Embryonic facial prominence (tissue), 1 donor: Measurements from ENCODE around the gene SKP1.

Experiments
- DNase-seq: peaks from one replicate; pipeline ENCODE4 v3.0.0-alpha.2; 2016; ENCODE audit errors: extremely low spot score

Gene SKP1

DNA sequence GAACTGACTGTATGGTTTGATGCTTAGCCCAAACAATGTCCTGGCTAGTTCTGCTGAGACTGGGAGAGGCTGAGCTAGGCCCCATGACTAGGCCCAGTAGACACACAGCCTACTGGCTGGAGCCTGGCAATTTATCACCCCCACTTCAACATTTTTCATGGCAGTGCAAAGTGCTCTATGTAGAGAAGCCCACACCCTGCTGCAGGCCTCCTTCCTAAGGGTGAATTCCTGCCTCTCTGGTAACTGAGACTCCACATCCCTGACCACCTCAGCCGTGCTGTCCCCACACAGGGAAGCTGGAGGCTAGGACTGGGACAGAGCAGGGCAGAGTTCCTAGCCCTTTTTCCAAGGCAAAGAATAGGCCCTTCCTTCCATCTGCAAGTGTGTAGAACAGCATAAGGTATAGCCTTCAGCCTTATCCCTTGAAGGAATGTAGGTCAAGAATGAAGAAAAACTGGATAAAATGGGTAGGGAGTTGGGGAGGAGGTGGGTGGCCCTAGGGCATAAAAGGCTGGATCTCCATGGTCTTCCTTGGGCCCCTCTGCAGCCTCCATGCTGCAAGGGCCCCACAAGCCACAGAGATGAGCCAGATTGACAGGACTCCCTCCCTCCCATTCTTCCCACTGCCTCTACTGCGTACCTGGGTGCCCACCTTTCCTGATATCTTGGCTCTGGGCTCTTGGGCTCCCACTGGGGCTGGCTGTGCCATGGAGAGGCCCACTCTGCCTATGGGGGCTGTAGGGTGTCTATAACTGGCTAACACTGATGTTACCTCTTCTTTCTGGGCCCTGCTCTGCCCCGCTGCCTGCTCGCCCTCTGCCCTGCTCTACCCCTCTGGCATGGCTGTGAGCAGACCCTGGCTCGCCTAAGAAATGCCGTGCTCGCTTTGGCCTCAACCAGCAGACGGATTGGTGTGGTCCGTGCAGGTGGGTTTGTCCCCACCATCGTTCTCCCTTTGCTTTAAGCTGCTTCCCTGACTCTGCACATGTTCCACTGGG is 32.5 kb downstream of the SKP1 start:
- DNase-seq, result no peak

DNA sequence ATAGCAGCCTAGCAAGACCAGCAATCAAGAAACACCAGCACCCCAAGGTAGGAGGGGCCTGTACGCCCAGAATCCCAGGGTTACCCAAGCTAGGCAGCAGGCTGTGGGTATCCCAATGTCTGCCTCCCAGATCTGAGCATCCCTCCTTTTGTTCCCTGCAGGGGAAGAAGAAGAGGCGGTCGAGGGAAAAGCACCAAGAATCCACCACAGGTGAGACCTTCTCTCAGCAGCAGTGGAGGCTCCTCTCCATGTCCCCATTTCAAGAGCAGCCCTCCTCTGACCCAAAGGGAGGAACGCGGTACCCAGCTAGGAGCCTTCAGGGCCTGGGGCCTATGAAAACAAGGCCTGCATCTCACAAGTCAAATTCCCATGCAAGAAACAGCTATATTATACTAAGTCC is 33.3 kb downstream of the SKP1 start:
- no peak for DNase-seq

DNA sequence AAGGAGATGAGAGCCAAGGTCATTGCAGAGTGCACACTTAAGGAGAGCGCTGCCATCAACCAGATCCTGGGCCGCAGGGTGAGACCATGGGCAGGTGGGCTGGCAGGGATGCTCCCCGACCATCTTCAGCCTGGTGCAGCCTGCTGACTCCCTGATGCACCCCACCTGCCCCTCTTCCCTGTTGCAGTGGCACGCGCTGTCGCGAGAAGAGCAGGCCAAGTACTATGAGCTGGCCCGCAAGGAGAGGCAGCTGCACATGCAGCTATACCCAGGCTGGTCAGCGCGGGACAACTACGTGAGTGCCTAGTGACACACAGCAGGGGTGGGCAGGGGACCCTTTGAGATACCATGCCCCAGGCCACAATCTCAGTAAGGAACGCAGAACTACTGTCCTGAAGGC is 33.9 kb downstream of the SKP1 start:
- DNase-seq, result no peak

DNA sequence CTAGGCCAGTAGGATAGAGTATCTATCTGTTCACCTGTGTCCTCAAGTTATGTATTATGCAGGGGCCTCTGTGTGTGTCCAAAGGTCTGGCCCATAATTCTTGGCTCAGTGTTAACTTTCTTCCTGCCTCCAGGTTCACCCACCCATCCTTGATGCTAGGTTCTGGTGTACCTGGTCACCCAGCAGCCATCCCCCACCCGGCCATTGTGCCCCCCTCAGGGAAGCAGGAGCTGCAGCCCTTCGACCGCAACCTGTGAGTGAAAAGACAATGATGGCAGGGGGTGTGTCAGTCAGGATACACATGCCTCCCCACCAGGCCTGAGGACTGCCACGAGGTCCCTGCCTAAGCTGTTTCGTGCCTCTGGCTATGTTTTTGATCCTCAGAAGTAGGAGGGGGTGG is 34.7 kb downstream of the SKP1 start:
- DNase-seq, result no peak

DNA sequence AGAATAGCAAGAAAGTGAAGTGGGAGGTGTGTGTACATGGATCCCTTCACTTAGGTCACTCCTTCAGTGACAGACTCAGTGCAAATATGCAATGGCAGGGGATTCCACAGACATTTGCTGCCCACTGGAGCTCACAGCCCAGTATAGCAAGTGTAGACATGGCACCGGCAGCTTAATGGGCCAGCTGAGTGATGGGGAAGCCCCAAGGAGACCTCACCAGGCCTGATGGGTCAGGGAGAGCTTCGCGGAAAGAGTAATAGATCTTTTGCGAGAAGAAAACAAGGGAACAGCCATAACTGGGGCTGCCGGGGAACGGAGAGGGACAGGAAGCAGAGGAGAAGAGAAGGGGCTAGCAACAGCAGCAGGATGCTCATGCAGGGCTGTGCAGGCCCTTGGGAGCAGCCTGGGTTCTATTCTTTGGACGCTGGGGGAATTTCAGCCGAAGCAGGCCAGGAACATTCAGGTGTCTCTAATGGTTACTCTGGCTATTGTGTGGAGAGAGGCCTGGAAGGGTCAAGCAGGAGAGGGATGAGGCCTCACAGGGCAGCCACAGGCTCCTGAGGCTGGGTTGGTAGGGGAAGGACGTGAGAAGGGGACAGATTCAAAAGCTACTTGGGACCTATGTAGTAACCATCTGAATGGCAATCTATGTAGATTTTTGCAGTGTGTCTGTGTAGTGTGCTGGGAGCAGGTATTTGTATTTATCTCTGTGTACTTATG is 35.3 kb downstream of the SKP1 start:
- no peak for DNase-seq

DNA sequence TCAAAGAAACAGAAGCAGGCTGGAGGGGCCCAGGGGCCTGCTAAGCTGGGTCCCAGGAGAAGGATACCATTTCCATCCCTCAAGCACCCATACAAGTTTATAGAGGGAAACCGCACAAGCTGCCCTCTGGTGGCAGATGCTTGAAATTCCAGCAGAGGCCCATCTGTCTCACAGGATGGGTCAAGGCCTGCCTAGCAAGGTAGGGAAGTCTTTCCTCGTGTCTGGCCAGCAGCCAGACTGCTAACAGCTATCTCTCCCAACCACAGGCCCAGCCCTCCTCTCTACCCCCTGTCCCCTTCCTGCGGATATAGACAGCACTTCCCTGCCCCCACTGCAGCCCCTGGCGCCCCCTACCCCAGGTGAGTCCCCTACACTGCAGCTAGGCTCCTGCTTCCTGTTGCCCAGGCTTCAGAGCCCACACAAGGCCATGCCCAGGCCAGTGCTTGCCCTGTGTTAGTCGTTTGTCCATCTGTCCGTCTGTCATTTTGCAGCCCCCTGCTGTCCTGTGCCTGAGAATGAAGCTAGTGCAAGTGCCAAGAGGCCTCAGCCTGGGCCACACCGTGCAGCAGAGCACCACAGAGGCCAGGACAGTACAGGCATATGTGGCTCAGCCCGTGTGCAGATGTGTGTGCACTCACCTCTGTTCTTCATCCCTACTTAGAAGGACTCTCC is 36.1 kb downstream of the SKP1 start:
- DNase-seq, result no peak

DNA sequence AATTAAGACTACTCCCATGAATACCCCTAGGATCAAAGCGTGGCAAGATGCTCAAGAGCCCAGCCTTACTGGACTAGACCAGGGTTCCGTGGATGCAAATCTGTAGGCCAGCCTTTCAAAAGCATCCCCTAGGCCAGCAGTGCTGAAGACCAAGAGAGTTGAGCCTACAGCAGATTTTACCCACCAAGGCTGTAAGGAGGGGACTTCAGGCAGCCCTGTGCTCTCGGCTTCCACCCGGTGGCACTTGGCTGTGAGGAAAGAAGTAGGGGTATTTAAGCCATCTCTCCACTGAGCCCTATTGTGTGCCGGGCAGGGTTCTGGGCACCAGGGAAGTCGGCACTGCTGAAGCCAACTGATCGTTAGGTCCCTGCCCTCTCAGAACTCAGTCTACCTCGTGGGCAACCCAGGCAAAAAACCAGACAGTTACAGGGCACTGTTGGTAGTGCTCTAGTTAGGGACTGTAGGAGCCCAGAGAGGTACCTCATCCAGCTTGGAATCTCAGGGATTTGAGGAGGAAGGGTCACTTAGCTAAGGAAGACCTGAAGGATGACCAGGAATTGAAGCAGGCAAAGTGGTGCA is 36.8 kb downstream of the SKP1 start:
- no peak for DNase-seq

DNA sequence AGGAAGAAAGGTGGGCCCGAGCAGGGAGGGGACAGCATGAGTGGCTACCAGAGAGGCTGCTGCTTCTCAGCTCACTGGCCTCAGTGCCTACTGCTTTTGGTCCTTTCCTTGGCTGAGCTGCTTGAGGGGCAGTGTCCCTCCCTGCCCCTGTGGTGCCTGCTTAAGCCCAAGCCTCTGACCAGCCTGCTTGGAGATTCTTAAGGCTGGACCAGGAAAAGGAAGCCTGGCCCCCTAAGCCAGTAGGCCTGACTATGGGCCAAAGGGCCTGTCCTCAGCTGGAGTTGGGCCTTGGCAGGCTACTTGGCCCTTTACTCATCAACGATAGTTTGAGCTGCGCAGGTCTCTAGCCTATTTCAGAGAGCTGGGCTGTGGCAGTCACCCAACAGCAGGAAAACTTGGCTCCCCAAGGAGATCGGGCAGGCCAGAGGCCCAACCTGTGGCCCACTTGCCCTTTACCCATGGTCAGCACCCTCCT is 37.3 kb downstream of the SKP1 start:
- no peak for DNase-seq

DNA sequence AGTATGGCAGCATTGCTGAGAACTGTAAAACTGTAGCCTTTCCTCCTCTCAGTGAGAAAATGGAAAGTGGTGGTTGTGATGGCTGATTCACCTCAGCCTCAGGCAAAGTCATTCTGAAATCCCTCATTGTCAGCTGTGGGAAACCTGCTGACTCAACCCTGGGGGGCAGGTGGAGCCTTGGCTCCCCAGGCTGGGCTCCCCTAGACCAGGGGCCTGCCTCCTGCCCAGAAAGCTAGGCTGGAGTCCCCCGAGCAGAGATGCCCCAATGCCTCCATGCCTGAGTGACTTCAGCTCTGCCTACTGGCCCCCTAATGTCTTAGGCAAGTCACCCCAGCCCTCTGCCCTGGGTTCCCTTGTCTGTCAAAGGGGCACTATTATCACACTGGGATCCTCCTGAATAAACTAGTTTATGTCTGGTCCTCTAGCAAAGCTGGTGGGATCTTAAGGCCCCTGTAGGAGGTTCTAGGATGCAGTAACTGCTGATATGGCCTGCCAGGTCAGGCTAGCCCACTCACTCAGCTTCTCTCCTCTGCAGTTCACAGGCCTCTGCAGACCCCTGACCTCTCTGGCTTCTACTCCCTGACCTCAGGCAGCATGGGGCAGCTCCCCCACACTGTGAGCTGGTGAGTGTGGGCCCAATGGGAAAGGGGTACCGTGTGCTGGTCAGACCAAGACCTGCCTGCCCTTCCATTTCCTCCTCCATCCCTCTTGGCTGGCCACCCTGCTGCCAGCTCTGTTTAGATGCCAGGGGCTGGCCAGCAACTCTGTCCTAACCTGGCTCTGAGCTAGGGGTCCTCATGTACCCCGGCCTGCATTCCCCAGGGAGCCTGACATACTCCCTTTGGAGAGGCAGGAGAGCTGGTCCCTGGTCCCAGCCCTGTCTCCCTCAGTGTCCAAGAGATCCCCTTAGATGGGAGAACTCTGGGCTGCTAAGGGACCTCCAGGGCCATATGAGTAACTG is 38.1 kb downstream of the SKP1 start:
- no peak for DNase-seq

DNA sequence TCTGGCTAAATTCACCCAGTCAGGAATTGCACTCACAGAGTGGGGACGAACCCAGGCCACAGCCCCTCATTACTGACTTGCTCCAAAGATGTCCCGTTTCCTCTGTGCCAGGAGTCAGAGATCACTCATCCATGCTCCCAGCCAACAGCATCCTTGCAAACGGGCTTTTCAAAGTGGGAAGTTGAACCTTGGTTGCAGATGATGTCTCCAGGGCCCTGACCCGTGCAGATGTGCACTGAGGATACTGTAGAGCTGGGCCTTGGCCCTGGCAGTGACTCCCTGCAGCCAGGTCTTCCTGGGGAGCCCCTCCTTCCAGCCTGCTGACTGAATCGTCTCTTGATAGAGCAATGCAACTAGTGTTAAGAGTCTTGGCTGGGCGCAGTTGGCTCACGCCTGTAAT is 40.0 kb downstream of the SKP1 start:
- no peak for DNase-seq

DNA sequence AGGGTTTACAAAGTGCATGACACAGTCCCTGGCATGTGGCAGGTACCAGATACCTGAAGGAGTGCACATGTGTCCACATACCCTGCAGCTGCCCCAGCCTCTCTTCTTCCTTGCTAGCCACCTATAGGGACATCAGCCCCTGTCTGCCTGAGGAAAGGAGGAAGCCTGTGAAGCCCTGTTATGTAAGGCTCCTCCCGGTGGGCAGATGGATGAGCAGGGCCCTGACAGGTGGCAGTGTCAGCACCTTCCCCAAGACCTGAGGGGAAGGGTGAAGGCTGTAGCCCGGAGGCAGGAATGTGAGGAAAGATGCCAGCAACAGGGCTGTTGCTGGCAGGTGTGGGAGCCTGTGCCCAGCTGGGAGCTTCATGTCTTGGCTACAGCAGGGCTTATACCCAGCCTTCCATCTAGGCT is 40.5 kb downstream of the SKP1 start:
- no peak for DNase-seq

DNA sequence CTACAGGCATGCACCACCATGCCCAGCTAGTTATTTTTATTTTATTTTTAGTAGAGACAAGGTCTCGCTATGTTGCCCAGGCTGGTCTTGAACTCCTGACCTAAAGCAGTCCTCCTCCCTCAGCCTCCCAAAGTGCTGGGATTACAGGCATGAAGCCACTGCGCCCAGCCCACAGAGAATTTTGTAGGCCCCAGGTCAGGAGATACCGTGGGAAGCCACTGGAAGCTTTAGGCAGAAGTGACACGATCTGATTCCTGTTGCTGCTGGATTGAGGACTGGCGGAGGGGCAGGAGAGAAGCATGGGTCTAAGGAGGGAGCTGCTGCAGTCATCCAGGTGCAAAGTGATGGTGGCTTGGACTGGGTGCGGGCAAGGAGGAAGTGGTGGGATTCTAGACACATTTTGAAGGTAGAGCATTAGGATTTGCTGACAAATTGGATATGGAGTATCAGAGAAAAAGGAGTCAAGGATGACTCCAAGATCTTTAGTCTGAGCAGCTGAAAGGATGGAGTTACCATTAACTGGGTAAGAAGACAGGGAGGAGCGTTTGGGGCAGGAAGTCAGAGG is 41.6 kb downstream of the SKP1 start:
- no peak for DNase-seq

DNA sequence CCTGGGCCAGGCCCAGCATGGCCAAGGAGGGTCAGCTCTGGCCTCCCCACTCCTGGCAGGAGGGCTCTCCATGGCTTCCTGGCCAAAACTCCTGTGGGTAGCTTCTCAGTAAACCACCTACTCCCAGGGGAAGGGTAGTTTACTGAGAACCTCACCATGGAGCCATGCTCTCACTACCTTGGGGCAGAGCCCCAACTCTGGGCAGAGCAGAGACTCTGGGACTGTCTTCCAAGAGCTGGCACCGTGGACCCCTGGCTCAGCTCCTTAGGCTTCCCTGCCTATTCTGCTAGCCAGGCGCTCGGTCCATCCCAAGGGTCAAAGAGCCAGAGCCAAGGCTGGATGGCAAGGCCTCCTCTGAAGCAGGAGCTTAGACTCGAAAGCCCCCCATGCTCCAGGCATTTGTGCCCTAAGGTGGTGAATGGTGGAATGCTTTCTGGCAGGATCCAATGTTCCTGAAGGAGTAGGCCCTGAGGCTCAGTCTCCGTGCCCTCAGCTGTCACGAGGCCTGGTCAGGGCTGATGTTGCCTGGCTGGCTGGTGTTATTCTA is 42.7 kb downstream of the SKP1 start:
- DNase-seq, result no peak

DNA sequence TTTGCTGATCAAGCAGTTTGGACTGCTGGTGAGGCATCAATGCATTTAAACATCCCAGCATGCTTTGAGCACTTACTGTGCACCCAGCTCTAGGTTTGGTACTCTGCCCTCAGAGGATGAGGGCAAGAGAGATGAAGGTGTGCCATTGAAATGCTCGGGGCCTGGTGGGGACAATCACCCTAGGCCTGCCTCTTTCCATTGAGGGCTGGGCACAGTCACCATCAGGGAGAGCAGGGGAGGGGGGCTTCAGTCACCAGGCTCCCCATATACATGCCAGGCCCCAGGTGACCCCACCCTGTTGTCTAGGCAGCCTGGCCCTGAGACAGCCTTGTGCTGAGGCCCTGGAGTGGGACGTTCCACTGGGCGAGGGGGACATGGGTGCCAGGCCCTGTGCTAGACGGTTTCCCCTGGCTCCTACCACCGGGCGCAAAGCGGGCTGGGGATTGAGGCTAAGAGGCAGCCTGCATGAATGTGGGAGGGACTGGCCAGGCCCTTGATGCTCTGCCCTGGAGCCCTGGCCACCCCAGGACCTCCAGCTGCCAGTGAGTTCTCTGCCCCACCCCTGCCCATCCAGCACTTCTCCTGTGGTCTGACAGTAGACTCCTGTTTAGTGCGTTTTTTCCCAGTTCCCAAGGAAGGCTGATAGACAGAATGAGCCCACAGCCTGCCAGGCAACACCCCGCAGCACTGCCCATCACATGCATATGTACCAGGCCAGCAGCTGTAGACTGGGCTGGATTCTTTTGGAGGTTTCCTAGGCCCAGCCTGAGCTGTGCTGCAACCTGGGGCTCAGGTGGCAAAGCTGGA is 43.4 kb downstream of the SKP1 start:
- no peak for DNase-seq

DNA sequence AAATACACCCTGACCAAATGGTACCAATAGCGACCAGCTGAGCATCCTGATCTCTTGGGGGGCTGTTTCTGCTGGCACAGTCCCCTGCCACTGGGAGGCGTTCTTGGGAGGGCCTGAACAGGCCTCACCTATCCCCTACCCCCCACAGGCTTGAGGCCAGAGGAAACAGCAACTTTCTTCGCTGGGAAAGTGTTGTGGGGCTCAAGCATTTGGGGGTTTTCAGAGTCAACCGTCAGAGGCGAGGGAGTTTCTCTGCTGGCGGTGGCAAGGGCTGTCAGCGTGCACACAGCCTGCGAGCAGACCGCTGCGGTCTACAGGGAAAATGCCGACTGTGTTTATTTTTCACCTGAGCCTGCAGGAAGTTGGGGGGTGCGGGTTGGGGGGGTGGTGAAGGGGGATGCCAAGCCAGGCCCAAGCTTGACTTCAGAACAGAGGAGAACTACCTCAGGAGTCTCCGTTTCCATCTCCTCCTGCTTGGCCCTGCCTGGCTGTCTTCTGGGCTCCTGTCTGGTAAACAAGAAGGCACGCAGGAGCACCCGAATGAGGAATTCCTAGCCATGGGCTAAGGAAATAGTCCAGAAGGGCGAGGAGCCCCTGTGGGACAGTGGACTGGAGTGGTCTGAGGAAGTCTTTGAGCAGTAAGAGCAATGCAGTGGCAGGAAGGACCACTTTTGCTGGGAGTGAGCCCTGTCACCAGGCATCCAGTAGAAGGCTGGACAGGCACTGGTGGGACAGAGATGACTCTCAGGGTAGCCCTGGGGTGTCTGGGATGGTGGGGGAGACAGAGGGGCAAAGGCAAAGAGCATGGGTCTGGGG is 44.2 kb downstream of the SKP1 start:
- no peak for DNase-seq

DNA sequence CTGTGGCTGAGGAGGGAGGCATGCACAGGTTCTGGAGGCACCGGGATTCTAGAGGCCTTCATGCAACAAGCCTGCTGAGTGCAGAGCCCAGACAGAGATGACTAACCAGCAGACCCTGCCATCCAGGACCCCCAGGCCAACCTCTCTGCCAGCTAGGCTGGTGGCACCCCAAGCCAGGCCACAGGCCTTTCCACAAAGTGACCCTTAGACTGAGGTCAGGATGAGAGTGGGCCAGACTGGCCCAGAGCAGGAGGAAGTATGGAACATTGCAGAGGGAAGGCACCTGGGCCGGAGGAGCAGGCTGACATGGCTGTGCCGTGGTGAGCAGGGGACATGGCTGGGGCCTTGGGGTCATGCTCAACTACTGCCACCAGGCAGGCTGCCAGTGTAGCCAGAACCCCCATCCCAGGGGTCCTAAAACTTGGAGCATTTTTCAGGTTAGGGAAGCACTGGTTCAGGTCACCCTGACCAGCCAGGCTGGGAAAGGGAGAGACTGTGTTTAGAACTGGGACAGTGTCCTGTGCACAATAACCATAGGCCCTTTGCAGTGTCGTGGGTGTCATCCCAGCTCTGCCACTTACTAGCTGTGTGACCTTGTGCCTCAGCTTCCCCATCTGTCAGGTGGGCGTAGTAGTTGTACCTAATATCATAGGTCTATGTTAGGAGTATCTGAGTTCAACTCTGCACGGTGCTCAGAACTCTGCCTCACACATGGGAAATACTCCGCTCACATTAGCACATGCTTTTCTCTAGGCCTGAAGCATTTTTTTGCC is 45.0 kb downstream of the SKP1 start:
- no peak for DNase-seq

DNA sequence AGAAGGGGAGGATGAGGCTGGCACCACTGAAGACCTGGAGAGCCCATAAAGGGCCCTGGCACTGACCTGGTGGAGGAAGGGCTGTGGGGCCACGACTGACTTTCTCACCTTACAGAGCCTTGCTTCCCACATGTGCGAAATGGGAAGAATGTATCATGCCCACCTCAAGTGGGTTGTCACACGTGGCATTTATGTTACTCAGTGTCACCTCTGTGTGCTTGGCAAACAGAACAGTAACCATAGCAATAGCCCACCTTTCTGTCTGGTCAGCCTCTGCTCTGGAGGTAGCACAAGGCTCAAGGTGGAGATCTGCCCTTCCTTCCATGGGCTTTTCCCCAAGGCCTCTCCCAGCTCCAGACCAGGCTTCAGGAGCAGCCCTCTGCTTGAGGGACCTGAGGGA is 45.6 kb downstream of the SKP1 start:
- DNase-seq, result no peak
